Fibroblast of skin of left biceps (primary cell): Measurements from ENCODE around the gene GPR132.
"Not testable (repeated sequence)": the region's sequence is repeated elsewhere in the genome, so short reads cannot be mapped to it uniquely, and the experiment has no call there.

Source experiments
- DNase-seq, 2 experiments: peaks; one replicate each; pipeline ENCODE4 v3.0.0-alpha.2; 2013; ENCODE audit warnings: low read depth in 2 of 2

Gene GPR132

DNA sequence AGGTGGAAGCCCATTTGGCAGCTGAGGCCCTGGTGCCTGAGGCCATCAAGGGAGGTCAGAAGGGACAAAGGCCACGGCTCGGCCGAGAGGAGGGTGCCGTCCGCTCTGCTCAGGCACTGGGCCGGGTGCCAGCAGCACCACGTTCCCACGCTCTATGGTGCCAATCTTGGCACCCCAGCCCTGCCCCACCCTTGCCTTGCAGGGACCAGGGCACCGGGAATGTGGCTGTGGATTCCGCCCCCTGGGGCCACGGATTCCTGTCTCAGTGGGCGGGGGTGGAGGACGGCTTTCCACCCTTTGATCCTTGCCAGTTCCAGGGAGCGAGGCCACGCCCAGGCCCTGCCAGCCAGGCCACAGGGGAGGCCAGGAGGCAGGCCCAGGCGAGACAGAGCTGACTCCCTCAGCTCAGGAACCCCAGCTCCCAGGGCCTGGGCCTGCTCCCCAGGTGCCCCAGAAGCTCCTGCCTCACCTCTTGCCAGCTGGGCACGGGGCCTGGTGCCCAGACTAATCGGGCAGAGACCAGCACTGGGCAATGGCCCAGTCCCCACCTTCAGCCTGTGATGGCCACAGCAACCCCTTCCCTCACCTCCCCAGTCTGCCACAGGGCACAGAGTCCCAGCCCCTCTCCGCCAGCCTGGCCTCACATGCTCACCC, 26.4 kb upstream of the GPR132 start:
- no peak for DNase-seq

DNA sequence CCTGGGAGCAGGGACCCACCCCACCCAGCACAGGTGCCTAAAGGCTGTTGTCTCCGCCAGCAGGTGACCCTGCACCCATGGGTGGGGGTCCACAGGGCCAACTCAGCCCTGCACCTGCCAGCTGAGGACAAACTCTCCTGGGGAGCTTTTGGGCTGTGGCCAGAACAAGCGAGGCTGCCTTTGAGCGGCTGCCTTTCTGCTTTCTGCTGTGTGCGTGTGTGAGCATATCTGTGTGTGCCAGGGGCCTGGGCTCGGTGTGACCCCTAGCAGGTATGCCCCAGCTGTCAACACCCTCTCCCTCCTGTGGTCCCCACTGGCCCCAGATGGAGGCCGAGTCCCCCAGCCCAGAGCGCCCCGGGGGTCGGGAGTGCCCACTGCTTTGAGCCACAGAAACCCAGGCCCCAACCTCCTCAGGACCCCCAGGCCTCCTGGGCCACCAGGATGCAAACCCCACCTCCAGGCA, 25.9 kb upstream of the GPR132 start:
- no peak for DNase-seq

DNA sequence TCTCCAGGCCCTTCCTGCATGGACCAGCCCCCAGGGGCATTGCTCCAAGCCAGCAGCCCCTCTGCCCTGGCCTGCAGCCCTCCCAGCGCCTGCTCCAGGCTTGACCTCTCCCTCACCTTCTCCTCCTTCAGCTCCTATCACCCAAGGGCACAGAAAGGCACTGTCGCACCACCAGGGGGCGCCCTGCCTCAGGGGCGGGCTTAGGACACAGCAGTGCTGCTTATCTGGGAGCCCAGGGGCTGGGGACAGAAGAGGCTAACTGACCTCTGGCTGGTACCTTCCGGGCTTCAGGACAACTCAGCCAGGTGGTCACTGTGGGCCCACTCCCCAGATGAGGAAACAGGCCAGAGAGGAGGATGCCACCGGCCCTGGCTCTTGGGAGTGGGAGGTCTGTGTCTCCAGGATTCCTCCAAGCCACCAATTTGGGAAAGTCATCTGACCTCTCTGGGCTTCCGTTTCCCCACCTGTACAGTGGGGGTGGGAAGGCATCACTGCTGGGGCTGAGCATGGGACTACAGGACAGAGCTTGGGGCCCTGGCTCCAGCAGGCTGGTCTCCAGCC, 25.3 kb upstream of the GPR132 start:
- DNase-seq, result no peak

DNA sequence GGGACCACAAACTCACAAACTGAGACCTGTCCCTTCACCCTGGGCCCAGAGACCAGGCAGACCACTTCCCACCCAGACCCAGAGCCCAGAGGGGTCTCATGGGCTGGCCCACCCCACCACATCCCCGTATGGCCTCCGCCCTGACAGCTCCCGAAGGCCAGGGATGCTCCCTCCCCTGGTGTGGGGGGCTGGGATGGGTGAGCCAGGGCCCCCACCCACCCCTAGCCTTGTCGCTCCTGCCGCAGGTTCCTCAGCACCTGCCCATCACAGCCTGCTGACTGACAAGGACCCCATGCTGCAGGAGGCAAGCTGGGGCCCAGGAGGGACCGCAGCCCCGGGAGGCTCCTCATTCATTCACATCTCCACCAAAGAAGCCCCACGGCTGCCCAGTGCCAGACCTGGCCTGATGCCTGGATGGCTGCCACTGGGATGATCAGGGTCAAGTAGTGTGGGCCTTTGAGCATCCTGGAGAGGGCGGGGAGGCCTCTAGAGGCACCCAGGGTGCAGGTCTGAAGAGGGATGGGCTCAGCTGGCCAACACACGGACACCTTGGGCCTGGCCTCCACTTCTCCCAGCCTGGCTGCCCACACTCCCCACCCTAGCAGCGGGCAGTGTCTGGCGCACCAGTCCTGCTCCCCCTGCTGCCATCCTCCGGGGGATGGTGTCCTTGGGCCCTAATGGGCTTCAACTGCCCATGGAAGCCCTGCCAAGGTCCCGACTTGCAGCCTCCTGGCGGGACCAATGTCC, 24.7 kb upstream of the GPR132 start:
- no peak for DNase-seq

DNA sequence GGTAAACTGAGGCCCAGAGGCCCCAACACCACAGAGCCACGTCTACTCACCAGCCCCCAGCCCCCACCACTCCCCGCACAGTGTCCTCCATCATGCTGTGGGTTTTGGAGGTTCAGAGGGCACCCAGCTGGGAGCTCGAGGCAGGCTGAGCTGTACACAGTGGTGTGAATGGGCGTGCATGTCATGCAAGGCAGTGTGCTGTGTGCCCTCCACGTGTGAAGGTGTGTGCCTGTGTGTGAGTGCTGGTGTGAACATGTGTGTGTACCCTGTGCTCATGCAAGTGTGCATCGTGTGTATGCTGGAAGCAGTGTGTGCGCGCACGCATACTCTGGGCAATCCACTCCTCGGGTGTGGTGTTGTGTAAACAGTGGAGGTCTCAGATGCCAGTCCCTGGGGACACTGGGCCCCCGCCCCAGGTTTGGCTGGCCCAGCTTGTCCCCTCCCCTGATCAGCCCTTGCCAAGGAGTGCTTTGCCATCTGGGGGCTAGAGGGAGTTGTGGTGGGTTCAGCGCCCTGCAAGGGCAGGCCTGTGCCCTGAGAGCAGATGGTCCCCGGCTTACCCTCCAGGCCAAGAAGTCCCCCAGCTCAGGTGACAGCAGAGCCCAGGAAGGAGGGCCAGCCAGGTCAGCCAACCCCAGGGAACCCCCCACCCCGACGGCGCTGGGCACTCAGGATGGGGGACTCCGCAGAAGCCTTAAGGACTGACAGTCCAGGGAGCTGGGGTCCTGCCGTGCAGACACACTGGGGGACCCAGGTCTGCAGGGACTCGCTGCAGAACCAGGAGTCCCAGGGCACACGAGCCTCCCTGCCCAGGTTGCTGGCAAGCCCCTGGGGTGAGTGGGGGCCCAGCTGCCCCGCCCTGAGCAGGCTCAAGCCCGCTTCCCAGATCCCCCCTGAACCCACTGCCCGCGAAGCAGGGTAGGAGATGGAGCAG, 23.8 kb upstream of the GPR132 start:
- DNase-seq, result no peak

DNA sequence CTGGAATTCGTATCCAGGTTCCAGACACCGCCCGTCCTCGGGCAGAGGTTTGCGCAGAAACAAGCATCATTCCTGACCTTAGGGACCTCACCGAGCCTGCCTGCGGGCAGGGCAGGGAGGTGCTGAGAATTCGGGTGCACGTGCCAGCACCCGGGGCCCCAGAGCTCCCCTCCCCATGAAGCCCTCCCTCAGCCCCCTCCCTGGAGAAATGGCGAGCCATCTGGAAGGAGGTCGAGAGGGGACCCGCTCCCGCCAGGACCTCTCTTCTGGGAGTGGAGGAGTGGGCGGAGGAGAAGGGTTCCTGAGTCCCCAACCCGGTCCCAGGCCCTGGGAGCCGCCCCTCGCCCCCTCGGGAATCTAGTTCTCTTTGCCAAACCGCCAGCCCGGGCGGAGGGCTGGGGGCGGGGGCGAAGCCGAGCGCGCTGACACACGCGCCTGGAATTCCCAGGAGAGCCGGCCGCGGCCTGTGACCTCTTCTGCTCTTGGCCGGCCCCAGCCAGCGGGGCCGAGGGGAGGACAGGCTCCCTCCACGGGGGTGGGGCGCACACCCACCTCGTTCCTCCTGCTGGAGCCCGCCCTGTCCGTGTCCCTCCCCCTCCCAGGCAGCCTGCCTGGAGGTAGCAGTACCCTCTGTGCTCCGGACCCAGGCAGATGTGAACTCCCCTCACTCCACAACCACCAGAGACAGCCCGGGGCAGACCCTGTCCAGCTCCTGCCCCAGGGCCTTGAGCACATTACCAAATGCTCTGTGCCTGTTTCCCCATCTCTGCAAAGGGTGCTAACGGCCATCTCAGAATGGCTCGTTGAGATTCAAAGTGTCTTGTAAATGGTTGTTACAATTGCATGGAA, 23.0 kb upstream of the GPR132 start:
- DNase-seq, result no peak

DNA sequence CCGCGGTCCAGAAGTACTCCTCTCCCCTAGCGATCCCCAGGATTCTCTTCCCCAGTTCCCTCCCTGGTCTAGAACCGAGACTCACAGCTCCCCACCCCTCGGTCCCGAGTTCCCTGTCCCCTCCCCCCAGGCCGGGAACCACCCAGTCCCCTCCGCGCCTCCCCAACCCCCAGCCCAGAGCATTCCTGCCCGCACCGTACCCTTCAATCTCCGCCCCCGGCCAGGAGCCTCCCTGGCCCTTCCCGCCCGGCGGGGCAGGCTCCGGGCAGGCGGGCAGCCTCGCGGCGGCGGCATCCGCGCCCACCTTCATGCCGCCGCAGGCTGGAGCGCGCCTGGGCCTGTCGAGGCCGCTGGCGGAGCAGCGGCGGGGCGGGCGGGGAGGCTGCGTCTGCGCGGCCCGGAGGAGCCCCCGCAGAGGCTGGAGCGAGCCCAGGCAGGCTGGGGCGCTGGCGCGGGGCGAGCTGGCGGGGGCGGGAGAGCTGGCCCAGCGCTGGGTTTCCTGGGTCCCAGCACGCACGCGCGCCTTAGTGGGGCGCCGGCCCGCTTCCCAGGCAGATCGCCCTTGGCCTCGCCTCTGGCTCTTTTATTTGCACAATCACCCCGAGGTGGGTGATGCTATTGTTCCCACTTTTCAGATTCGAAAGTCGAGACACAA, 22.2 kb upstream of the GPR132 start:
- DNase-seq, result no peak

DNA sequence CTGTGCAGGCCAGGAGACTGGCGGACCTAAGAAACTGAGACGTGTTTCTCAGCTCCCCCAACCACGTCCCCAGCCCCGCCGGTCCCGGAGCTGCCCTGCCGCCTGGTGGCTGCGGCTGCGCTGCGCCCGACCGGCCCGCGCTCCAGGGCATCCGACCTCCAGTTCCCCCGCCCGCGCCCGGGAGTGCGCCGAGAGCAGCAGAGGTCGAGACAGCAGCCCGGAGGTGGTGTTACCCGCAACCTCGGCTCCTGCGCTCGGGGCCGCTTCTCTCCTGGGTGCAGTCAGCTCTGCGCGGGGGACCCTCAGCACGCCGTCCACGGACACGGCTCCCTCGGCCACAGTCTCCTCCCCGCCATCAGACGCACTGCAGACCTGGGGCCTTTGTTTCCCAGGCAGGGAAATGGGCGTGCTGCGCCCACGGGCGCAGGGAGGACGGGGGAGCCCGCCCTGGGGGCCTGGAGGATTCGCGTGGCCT, 21.6 kb upstream of the GPR132 start:
- no peak for DNase-seq

DNA sequence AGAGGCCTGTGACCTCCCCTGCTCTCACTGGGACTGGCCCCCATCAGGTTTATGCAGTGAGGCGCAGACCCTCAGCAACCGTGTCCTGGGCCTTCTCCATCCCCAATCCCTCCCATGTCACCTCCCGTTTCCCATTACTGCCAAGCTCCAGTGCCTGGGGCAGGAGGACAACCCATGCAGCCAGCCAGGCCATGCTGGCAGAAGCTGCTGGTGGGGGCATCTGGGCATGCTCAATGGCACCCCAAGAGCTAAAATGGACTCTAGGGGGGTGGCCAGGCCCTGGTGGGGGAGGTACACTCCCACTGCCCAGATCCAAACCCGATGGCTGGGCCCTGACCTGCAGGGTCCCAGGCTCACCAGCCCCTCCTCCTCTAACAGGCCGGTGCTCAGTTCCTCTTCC, 20.5 kb upstream of the GPR132 start:
- DNase-seq, result no peak

DNA sequence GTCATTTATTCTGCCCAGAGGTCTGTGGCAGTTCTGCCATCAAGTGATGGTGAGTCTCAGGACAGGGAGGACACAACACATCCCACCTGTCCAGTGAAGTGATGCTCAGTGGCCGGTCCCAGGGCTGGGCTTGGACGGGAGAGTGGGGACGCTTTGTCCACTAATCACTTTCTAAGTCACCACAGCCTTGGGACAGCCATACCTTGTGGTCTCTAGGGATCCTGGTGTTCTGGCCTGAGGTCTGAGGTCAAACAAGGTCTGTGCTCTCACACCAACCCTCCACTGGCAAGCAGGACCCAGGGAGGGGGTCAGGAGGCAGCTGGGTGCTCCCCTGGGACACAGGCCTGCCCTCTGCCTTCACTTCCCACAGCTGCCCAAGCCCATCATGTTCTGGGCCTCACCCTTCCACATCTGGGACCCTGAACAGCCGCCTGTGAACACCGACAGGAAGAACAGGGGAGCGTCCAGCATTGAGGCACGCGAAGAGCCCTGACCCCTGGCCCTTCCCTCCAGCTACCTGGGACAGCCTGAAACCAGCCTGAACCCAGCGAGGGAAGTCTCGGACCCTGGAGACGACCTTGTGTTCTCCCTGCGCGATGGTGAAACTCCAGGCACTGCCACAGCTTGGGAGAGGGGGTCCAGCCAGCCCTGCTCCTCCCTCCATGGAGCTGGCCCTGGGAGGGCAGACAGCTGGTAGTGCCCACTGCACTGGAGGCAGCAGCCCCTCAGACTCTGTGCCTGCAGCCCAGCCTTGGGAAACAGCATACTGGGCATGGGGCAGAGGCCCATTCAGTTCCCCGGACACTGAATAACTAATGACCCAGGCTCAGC, 19.7 kb upstream of the GPR132 start:
- no peak for DNase-seq

DNA sequence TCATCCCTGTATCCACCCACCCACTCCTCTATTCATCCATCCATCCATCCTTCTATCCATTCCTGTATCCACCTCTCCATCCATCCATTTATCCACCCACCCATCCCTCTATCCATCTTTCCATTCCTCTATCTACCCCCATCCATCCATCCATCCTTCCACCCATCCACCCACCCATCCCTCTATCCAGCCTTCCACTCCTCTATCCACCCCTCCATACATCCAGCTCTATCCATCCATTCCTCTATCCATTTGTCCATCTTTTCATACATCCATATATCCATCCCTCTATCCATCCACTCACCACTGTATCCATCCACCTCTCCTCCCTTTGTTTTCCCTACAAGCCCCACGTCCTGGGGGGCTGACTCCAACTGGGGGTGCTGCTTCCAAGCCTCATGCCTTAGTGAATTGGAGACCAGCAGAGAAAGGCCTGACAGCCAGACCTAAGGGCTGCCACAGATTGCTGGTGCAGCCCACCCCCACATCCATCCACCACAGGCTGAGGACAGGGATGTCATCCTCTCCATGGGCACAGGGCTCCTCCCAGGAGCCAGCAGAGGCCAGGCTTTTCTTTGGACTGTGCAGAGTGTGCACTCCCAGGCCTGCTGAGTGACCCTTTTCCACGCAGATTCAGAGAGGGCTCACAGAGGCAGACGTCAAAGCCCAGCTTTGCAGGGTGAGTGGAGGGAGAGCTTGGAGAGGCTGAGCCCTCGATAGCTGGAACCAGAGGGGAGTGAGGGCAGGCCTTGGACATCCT, 18.9 kb upstream of the GPR132 start:
- DNase-seq, result no peak

DNA sequence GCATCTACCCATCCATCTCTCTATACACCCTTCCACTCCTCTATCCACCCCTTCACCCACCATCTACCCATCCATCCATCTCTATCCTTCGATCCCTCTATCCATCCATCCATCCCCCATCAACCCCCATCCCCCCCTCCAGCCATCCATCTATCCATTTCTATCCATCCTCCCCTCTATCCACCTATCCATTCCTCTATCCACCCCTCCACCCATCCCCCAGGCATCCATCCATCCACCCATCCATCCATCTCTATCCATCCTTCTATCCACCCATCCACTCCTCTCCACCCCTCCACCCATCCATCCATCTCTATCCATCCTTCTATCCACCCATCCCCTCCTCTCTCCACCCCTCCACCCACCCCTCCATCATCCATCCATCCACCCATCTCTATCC, 17.5 kb upstream of the GPR132 start:
- DNase-seq, result no peak

DNA sequence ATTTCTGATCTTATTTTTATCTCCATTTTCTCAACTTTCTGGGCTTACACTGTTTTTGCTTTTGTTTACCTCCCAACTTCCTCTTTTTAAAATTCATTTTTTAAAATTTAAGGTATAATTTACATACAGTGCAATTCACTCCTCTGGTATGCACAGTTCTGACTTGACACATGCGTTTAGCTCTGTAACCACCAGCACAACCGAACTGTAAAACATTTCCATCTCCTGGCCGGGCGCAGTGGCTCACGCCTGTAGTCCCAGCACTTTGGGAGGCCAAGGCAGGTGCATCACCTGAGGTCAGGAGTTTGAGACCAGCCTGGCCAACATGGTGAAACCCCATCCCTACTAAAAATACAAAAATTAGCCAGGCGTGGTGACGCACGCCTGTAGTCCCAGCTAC, 16.2 kb upstream of the GPR132 start:
- not testable (repeated sequence) for DNase-seq

DNA sequence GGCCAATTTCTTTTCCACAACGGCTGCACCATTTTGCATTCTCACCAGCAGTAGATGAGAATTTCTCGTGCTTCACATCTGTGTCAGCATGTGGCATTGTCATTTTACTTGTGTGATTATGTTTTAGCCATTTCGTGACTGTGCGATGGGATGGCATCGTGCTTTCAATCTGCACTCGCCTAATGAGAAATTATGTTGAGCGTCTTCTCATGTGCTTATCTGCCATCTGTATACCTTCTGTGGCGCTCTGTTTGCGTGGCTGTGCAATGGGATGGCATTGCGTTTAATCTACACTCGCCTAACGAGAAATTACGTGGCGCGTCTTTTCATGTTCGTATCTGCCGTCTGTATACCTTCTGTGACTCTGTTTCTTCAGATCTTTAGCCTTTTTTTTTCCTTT, 14.9 kb upstream of the GPR132 start:
- DNase-seq, result no peak

DNA sequence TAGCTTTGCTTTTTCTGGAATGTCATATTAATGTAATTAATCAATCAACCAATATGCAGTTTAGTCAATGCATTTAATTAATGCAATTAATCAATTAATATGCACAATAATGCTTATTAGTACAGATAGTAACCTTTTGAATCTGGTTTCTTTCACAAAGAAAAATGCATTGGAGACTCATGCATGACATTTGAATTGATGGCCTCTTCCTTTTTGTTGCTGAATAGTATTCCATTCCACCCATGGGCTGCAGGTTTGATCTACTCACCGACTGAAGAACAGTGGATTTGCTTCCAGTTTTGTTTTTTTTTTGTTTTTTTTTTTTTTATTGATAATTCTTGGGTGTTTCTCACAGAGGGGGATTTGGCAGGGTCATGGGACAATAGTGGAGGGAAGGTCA, 13.1 kb upstream of the GPR132 start:
- DNase-seq, result no peak

DNA sequence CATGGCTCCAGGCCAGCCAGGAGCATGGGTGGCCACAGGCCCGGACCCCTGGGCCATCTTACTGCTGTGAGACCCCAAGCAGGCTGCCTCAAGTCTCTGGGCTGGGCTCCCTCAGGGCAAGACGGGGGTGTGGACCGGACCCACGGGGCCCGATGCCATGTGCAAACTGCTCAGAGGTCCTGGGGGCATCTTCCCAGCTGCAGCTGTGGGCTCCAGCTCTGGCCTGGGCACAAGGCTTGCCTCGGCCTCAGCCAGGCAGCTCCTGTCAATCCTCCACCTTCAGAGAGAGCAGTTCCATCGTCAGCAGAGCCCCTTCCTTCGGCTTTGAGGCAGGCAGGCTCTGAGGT, 12.4 kb upstream of the GPR132 start:
- no peak for DNase-seq

DNA sequence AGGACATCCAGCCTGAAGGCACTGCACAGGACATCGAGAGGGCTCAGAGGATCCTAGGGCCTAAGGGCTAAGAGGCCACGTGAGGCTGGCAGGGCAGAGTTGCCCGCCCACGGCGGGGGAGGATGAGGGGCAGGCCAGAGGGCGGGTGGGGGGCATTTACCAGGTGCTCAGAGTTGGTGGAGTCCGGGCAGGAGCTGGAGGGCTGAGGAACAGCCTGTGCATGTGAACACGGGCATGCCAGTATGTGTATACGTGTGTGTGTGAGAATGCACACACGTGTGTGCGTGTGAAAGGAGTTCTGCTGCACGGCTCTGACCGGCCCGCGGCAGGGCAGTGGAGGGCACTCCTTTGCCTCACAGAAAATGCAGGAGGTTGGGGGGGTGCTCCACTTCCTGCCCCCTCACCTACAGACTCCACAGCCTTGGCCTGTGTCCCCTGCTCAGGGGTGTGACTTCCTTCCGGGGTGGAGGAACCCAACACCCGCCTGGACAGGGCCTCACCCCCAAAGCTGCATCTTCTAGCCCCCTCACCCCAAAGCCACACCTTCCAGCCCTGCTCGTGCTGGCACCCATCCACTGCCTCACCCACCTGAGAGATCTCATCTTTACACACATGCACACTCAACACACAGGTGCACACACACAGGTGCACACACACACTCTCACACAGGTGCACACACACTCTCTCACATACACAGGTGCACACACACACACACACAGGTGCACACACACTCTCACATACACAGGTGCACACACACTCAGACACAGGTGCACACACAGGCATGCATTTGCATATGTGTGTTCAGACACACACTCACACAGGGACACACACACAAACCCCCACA, 11.8 kb upstream of the GPR132 start:
- DNase-seq, result no peak

DNA sequence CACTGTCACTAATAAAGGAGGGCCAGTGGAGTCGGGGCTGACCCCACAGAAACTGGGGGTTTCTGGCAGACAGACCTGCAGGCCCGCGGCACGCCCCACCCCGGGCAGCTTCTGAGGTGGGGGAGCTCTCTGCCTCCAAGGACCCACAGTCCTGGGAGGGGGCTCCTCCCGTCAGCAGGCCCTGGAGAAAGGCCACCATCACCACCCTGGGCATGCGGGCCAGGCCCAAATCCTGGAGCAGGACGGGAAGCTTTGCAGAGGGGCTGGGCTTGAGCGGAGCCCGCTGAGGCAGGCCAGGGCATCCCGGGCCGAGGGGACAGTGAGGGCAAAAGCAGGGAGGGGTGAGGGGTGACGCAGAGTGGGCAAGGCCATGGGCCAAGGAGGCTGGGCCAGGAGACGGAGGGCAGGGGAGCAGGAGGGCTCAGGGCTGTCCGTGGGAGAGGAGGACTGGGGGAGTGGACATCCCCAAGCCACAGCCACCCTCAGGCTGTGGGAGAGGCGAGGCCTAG, 11.1 kb upstream of the GPR132 start:
- DNase-seq, result no peak
